PC-3 (cell line): ENCODE data around the gene SLC5A10. TPM values are rescaled to one million over a fixed set of nuclear protein-coding genes. Genes with fewer than 3 reads are reported as not detected.
"Not testable (repeated sequence)": the region's sequence is repeated elsewhere in the genome, so short reads cannot be mapped to it uniquely, and the experiment has no call there.

Source experiments
- ATAC-seq: fragments of 200-7000 bp; cut with Tn5 transposase; 2 replicates; pipeline ENCODE4 v1.9.1; 2020; ENCODE audit warnings: mild to moderate bottlenecking, moderate library complexity
- BruUV-seq: library from RNA; stranded (reverse); fragments of 400-500 nt; replicated peaks from 2 replicates; lab custom pipeline; 2021; lab: Mats Ljungman, UMichigan
- CTCF ChIA-PET: fragments of 300-600 bp; sonication (Branson Sonifier 250); formaldehyde crosslinking; loops from one replicate; lab custom pipeline; 2022; ENCODE audit warnings: antibody characterized with exemption; lab: Charles Lee
- POLR2A ChIA-PET: fragments of 300-600 bp; sonication (Branson Sonifier 250); formaldehyde crosslinking; loops from one replicate; lab custom pipeline; 2022; ENCODE audit warnings: antibody characterized with exemption; ENCODE audit not compliant: unreplicated experiment; lab: Charles Lee
- DNase-seq: peaks from one replicate; pipeline ENCODE4 v3.0.0-alpha.2; 2015
- H2AFZ ChIP-seq: fragments of 300-600 bp; sonication (generic); 2 replicates; pipeline ENCODE4 v1.6.0; 2016; ENCODE audit warnings: antibody characterized with exemption, low read length
- H3F3A ChIP-seq: fragments of 300-600 bp; sonication (generic); one replicate; pipeline ENCODE4 v1.6.0; 2017; ENCODE audit warnings: antibody characterized with exemption, low read length, control low read depth, mild to moderate bottlenecking; ENCODE audit not compliant: unreplicated experiment
- H3K27ac ChIP-seq: fragments of 300-600 bp; sonication (generic); 2 replicates; pipeline ENCODE4 v1.5.1; 2016; ENCODE audit warnings: mild to moderate bottlenecking, low read length
- H3K27me3 ChIP-seq: fragments of 300-600 bp; sonication (generic); 2 replicates; pipeline ENCODE4 v1.6.1; 2016; ENCODE audit warnings: low read length, mixed read lengths
- H3K36me3 ChIP-seq: fragments of 300-600 bp; sonication (generic); 2 replicates; pipeline ENCODE4 v1.6.1; 2016; ENCODE audit warnings: low read depth, mixed run types, low read length, mixed read lengths
- H3K4me1 ChIP-seq: fragments of 300-600 bp; sonication (generic); 2 replicates; pipeline ENCODE4 v1.5.1; 2016; ENCODE audit warnings: low read length; ENCODE audit not compliant: insufficient read depth
- H3K4me2 ChIP-seq: fragments of 300-600 bp; sonication (generic); 2 replicates; pipeline ENCODE4 v1.6.0; 2016; ENCODE audit warnings: low read length
- H3K4me3 ChIP-seq: fragments of 300-600 bp; sonication (generic); 2 replicates; pipeline ENCODE4 v1.5.1; 2016; ENCODE audit warnings: mild to moderate bottlenecking, low read length, mixed read lengths
- H3K79me2 ChIP-seq: fragments of 300-600 bp; sonication (generic); 2 replicates; pipeline ENCODE4 v1.6.1; 2017; ENCODE audit warnings: low read length, mixed read lengths
- H3K9ac ChIP-seq: fragments of 300-600 bp; sonication (generic); 2 replicates; pipeline ENCODE4 v1.6.0; 2016; ENCODE audit warnings: mild to moderate bottlenecking, low read length
- H3K9me2 ChIP-seq: fragments of 300-600 bp; sonication (generic); replicated peaks from 2 replicates; pipeline ENCODE4 v1.6.1; 2016; ENCODE audit warnings: mixed run types, low read length, mixed read lengths
- H3K9me3 ChIP-seq: fragments of 300-600 bp; sonication (generic); 2 replicates; pipeline ENCODE4 v1.6.1; 2016; ENCODE audit warnings: low read length, mixed read lengths
- H4K20me1 ChIP-seq: fragments of 300-600 bp; sonication (generic); 2 replicates; pipeline ENCODE4 v1.6.1; 2016; ENCODE audit warnings: low read length, mixed read lengths
- EZH2 ChIP-seq: fragments of 300-600 bp; sonication (generic); IDR thresholded peaks from one replicate; pipeline ENCODE4 v1.6.1; 2017; ENCODE audit warnings: antibody characterized with exemption, mild to moderate bottlenecking, low read length; ENCODE audit not compliant: unreplicated experiment
- EZH2phosphoT487 ChIP-seq: fragments of 300-600 bp; sonication (generic); IDR thresholded peaks from 2 replicates; pipeline ENCODE4 v1.6.1; 2018; ENCODE audit warnings: mild to moderate bottlenecking, antibody characterized with exemption, low read length, borderline replicate concordance
- intact Hi-C: fragments of 100-400 bp; cut with micrococcal nuclease; formaldehyde crosslinking; loops from 2 replicates; pipeline ENCODE4 v1.9.0; 2023
- total RNA-seq: library from RNA; depleted of rRNA; stranded (reverse); fragments of >200 nt; gene quantifications from 2 replicates; pipeline ENCODE4 v1.2.3, GENCODE V29; 2014
- TF ChIP-seq, protein P1 (sequence below): fragments of 300-600 bp; sonication (generic); conservative IDR thresholded peaks from 2 replicates; pipeline ENCODE4 v1.5.1; 2017; ENCODE audit warnings: antibody characterized with exemption, low read depth, mild to moderate bottlenecking, low read length

The SLC5A10 gene
- total RNA-seq, 1 experiment from 2014 or later: not detected

- H3K4me3 ChIP-seq: no peak overlapping the region
- DNase-seq (no peak), ATAC-seq (no peak)
- H3K4me1 ChIP-seq: no peaks in the 10 kb centered on the region
- TF ChIP-seq, protein P1, sequence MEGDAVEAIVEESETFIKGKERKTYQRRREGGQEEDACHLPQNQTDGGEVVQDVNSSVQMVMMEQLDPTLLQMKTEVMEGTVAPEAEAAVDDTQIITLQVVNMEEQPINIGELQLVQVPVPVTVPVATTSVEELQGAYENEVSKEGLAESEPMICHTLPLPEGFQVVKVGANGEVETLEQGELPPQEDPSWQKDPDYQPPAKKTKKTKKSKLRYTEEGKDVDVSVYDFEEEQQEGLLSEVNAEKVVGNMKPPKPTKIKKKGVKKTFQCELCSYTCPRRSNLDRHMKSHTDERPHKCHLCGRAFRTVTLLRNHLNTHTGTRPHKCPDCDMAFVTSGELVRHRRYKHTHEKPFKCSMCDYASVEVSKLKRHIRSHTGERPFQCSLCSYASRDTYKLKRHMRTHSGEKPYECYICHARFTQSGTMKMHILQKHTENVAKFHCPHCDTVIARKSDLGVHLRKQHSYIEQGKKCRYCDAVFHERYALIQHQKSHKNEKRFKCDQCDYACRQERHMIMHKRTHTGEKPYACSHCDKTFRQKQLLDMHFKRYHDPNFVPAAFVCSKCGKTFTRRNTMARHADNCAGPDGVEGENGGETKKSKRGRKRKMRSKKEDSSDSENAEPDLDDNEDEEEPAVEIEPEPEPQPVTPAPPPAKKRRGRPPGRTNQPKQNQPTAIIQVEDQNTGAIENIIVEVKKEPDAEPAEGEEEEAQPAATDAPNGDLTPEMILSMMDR: no peak
- TF ChIP-seq EZH2phosphoT487: no peak
- no peak for TF ChIP-seq EZH2
- H4K20me1 ChIP-seq: no peaks in the 10 kb centered on the region
- H3K79me2 ChIP-seq: no peaks in the 10 kb centered on the region
- no peak overlapping the region for H2AFZ ChIP-seq
- no TSS peak for BruUV-seq
- no peaks in the 10 kb centered on the region for H3K9me3 ChIP-seq
- CTCF ChIA-PET: no interaction called here
- no peaks in the 10 kb centered on the region for H3F3A ChIP-seq
- H3K27me3 ChIP-seq: peaks cover 6% of the 10 kb centered on the region; the same call in 1 of the 2 replicates
- POLR2A ChIA-PET: no interaction called here
- no peaks in the 10 kb centered on the region for H3K9me2 ChIP-seq
- no peak overlapping the region for H3K4me2 ChIP-seq
- H3K9ac ChIP-seq: no peak overlapping the region
- no peaks in the 10 kb centered on the region for H3K36me3 ChIP-seq
- H3K27ac ChIP-seq: no peak overlapping the region
- intact Hi-C loops: no loop called here
Measured at GRCh38 chr17:18954321-18954720, 2.4 kb downstream of the SLC5A10 start.

DNA sequence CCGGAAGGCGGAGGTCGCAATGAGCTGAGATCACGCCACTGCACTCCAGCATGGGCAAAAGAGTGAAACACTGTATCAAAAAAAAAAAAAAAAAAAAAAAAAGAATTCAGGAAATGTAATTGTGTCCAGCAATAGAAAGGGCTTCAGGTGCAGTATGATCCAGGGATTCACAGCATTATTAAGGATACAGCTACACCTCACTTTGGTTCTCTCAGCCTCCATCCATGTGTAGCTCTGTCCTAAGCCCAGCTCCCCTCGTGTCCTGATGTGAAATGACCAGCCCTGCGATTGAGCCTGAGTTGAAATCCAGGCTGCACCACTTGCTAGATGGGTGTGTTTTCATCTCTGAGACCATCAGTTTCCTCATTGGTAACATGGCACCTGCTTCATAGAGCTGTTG lies 3.0 kb downstream of the SLC5A10 start:
- Histone ChIP-seq H3K9ac (no peak overlapping the region), H4K20me1 (no peaks in the 10 kb centered on the region), H3K27me3 (peaks cover 6% of the 10 kb centered on the region; the same call in 1 of the 2 replicates), H3K27ac (no peak overlapping the region), H3K9me3 (no peaks in the 10 kb centered on the region), H2AFZ (no peak overlapping the region), H3K4me3 (no peak overlapping the region), H3K4me2 (no peak overlapping the region), H3K79me2 (no peaks in the 10 kb centered on the region), H3K9me2 (no peaks in the 10 kb centered on the region), H3F3A (no peaks in the 10 kb centered on the region), H3K4me1 (no peaks in the 10 kb centered on the region), H3K36me3 (no peaks in the 10 kb centered on the region)
- CTCF ChIA-PET: no interaction called here
- no peak for TF ChIP-seq EZH2
- TF ChIP-seq, protein P1: no peak
- TF ChIP-seq EZH2phosphoT487: no peak
- ATAC-seq (no peak), DNase-seq (no peak)
- intact Hi-C loops: no loop called here
- no TSS peak for BruUV-seq
- POLR2A ChIA-PET: no interaction called here

DNA sequence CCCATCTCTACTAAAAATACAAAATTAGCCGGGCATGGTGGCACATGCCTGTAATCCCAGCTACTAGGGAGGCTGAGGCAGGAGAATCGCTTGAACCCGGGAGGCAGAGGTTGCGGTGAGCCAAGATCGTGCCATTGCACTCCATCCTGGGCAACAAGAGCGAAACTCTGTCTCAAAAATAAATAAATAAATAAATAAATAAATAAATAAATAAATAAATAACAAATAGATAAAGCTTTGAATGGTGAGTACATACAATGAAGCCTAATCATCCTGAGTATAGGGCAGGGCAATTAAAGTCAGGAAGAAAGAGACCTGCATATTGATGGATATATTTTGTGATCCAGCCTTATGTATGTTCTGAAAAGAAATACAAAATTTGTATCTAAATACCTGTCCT lies 4.1 kb downstream of the SLC5A10 start:
- BruUV-seq, intact Hi-C loops, H3K9me3 ChIP-seq, ATAC-seq, H3K9me2 ChIP-seq, H3K9ac ChIP-seq, H2AFZ ChIP-seq, H3K79me2 ChIP-seq, H3K27ac ChIP-seq, H3F3A ChIP-seq, H3K4me3 ChIP-seq, H3K27me3 ChIP-seq, H3K36me3 ChIP-seq, DNase-seq, H3K4me2 ChIP-seq, POLR2A ChIA-PET, H4K20me1 ChIP-seq, H3K4me1 ChIP-seq, CTCF ChIA-PET: not testable (repeated sequence)
